H1 (cell line): ENCODE data around the gene CCDC89. TPM values are rescaled to one million over a fixed set of nuclear protein-coding genes. Genes with fewer than 3 reads are reported as not detected.

Experiments
- CTCF ChIA-PET: fragments of 300-600 bp; sonication (Branson Sonifier 250); formaldehyde crosslinking; loops from one replicate; lab custom pipeline; 2021; ENCODE audit not compliant: partially characterized antibody; lab: Charles Lee
- POLR2A ChIA-PET: fragments of 300-600 bp; sonication (Branson Sonifier 250); formaldehyde crosslinking; loops from one replicate; lab custom pipeline; 2021; ENCODE audit warnings: inconsistent platforms; ENCODE audit not compliant: partially characterized antibody; lab: Charles Lee
- DNase-seq, 2 experiments: peaks; one replicate each; pipeline versions ENCODE4 v3.0.0 to v3.0.0-alpha.2; 2010 to 2022; ENCODE audit warnings: low spot score in 2 of 2, low read depth in 1 of 2, mixed read lengths in 1 of 2
- FAIRE-seq: peaks from 2 replicates; lab custom pipeline; 2011; peaks lifted over from hg19 to GRCh38; lab: Jason Lieb, UNC
- H2AFZ ChIP-seq: 2 replicates; pipeline ENCODE4 v1.8.1; 2012; ENCODE audit warnings: low read length, inconsistent platforms
- H2AK5ac ChIP-seq: 2 replicates; pipeline ENCODE4 v1.6.1; 2013; ENCODE audit warnings: low read depth, low read length
- H2BK120ac ChIP-seq: replicated peaks from 2 replicates; pipeline ENCODE3; 2013; ENCODE audit warnings: low read depth, low read length, inconsistent platforms
- H2BK12ac ChIP-seq: 2 replicates; pipeline ENCODE4 v1.6.1; 2013; ENCODE audit warnings: low read depth, low read length
- H2BK15ac ChIP-seq: 2 replicates; pipeline ENCODE4 v1.6.1; 2013; ENCODE audit warnings: low read length
- H2BK20ac ChIP-seq: 2 replicates; pipeline ENCODE4 v1.6.1; 2013; ENCODE audit warnings: low read length
- H2BK5ac ChIP-seq: 2 replicates; pipeline ENCODE4 v1.6.1; 2013; ENCODE audit warnings: low read depth, low read length
- H3K14ac ChIP-seq: 2 replicates; pipeline ENCODE4 v1.6.1; 2013; ENCODE audit warnings: inconsistent platforms; ENCODE audit not compliant: insufficient read length
- H3K18ac ChIP-seq: 2 replicates; pipeline ENCODE4 v1.6.1; 2013; ENCODE audit warnings: low read length; ENCODE audit errors: extremely low read depth
- H3K23ac ChIP-seq: 2 replicates; pipeline ENCODE4 v1.6.1; 2013; ENCODE audit warnings: inconsistent platforms; ENCODE audit not compliant: insufficient read length
- H3K23me2 ChIP-seq: 2 replicates; pipeline ENCODE4 v1.6.1; 2013; ENCODE audit warnings: low read depth, low read length
- H3K27ac ChIP-seq: 2 replicates; pipeline ENCODE4 v1.6.1; 2011; ENCODE audit warnings: low read depth, low read length, inconsistent platforms
- H3K27me3 ChIP-seq, 4 experiments: replicated peaks in 1 of 4; 1 replicate in 1 of 4; 2 replicates in 3 of 4; pipeline versions ENCODE4 v1.6.1 to v1.8.1; 2011 to 2013; ENCODE audit warnings: low read length in 3 of 4, mild to moderate bottlenecking in 3 of 4, inconsistent platforms in 2 of 4, mixed read lengths in 2 of 4, moderate library complexity in 1 of 4; ENCODE audit not compliant: control insufficient read depth in 3 of 4, insufficient read depth in 3 of 4; ENCODE audit errors: extremely low read depth in 1 of 4
- H3K36me3 ChIP-seq, 4 experiments: 2 replicates each; pipeline versions ENCODE4 v1.6.1 to v1.8.1; 2011 to 2013; ENCODE audit warnings: mild to moderate bottlenecking in 4 of 4, low read length in 3 of 4, moderate library complexity in 2 of 4, control low read depth in 1 of 4, inconsistent platforms in 1 of 4; ENCODE audit not compliant: insufficient read depth in 4 of 4, control insufficient read depth in 2 of 4
- H3K4ac ChIP-seq: replicated peaks from 2 replicates; pipeline ENCODE3; 2013; ENCODE audit warnings: low read length, low read depth, mixed read lengths, inconsistent platforms; ENCODE audit not compliant: insufficient read length
- H3K4me1 ChIP-seq, 4 experiments: replicated peaks in 1 of 4; 1 replicate in 1 of 4; 2 replicates in 3 of 4; pipeline versions ENCODE4 v1.6.1 to v1.8.1; 2011 to 2013; ENCODE audit warnings: low read length in 3 of 4, inconsistent platforms in 2 of 4, mixed read lengths in 1 of 4; ENCODE audit not compliant: insufficient read depth in 4 of 4, control insufficient read depth in 3 of 4
- H3K4me2 ChIP-seq, 2 experiments: 2 replicates each; pipeline versions ENCODE4 v1.6.1 to v1.8.1; 2011 to 2013; ENCODE audit warnings: low read depth in 2 of 2, low read length in 2 of 2, control low read depth in 1 of 2, inconsistent platforms in 1 of 2, mild to moderate bottlenecking in 1 of 2; ENCODE audit not compliant: insufficient read depth in 1 of 2
- H3K4me3 ChIP-seq, 4 experiments: fragments of 200-600, 300-600 bp in 1 of 4; sonication (generic), shearing (Covaris generic), sonication (Bioruptor Twin) in 1 of 4; 2 replicates each; pipeline versions ENCODE4 v1.5.1 to v1.8.1; 2011 to 2016; ENCODE audit warnings: low read length in 4 of 4, low read depth in 3 of 4, control low read depth in 2 of 4, inconsistent platforms in 2 of 4, mild to moderate bottlenecking in 2 of 4, mixed read lengths in 1 of 4, moderate library complexity in 1 of 4; ENCODE audit not compliant: insufficient read depth in 2 of 4; ENCODE audit errors: extremely low read depth in 1 of 4
- H3K56ac ChIP-seq: replicated peaks from 2 replicates; pipeline ENCODE3; 2013; ENCODE audit warnings: low read depth, mild to moderate bottlenecking, mixed read lengths, low read length, inconsistent platforms; ENCODE audit not compliant: insufficient read length
- H3K79me1 ChIP-seq: 2 replicates; pipeline ENCODE4 v1.6.1; 2013; ENCODE audit warnings: low read depth, low read length, control low read depth
- H3K79me2 ChIP-seq, 2 experiments: 2 replicates each; pipeline versions ENCODE4 v1.6.1 to v1.8.1; 2012 to 2013; ENCODE audit warnings: low read length in 2 of 2, mild to moderate bottlenecking in 2 of 2, inconsistent platforms in 1 of 2; ENCODE audit not compliant: insufficient read depth in 2 of 2, control insufficient read depth in 1 of 2
- H3K9ac ChIP-seq, 4 experiments: replicated peaks in 1 of 4; 1 replicate in 1 of 4; 2 replicates in 3 of 4; pipeline versions ENCODE4 v1.6.1 to v1.8.1; 2011 to 2013; ENCODE audit warnings: low read depth in 3 of 4, low read length in 3 of 4, control low read depth in 2 of 4, mild to moderate bottlenecking in 2 of 4, moderate library complexity in 2 of 4, inconsistent platforms in 1 of 4; ENCODE audit errors: extremely low read depth in 1 of 4
- H3K9me3 ChIP-seq, 2 experiments: 2 replicates each; pipeline versions ENCODE4 v1.6.1 to v1.8.1; 2012 to 2013; ENCODE audit warnings: mild to moderate bottlenecking in 2 of 2, moderate library complexity in 2 of 2, control low read depth in 1 of 2, inconsistent platforms in 1 of 2, low read depth in 1 of 2, low read length in 1 of 2, mixed read lengths in 1 of 2; ENCODE audit not compliant: insufficient read depth in 2 of 2
- H4K20me1 ChIP-seq, 2 experiments: replicated peaks in 1 of 2; 2 replicates each; pipeline versions ENCODE3 to v1.8.1; 2011 to 2013; ENCODE audit warnings: inconsistent platforms in 2 of 2, low read length in 2 of 2, mild to moderate bottlenecking in 1 of 2; ENCODE audit not compliant: insufficient read depth in 2 of 2, control insufficient read depth in 1 of 2
- H4K5ac ChIP-seq: 2 replicates; pipeline ENCODE4 v1.6.1; 2013; ENCODE audit warnings: low read length, low read depth, mixed read lengths, inconsistent platforms; ENCODE audit not compliant: insufficient read length
- H4K8ac ChIP-seq: 2 replicates; pipeline ENCODE4 v1.8.0; 2013; ENCODE audit warnings: mild to moderate bottlenecking, moderate library complexity, low read length, inconsistent platforms; ENCODE audit not compliant: insufficient read depth; ENCODE audit errors: extremely low read depth
- H4K91ac ChIP-seq: replicated peaks from 2 replicates; pipeline ENCODE3; 2013; ENCODE audit warnings: low read length, mixed read lengths, inconsistent platforms; ENCODE audit not compliant: insufficient read length
- BRCA1 ChIP-seq: IDR thresholded peaks from 2 replicates; pipeline ENCODE4 v1.6.1; 2012; ENCODE audit warnings: low read depth, low read length, improper control_type of control experiment
- CBX8 ChIP-seq: fragments of 300-800, 300-1000 bp; sonication (generic); IDR thresholded peaks from 2 replicates; pipeline ENCODE4 v1.7.1; 2016; ENCODE audit warnings: low read depth, low read length, borderline replicate concordance
- CREB1 ChIP-seq: IDR thresholded peaks from 2 replicates; pipeline ENCODE4 v1.6.1; 2012; ENCODE audit warnings: inconsistent platforms
- EGR1 ChIP-seq: IDR thresholded peaks from 2 replicates; pipeline ENCODE4 v1.6.1; 2011; ENCODE audit warnings: low read depth, low read length, borderline replicate concordance
- POLR2AphosphoS5 ChIP-seq: IDR thresholded peaks from 2 replicates; pipeline ENCODE4 v1.6.1; 2011; ENCODE audit warnings: low read depth, low read length
- SIN3A ChIP-seq, 2 experiments: IDR thresholded peaks in 1 of 2; conservative IDR thresholded peaks in 1 of 2; 2 replicates each; pipeline ENCODE4 v1.6.1; 2011 to 2012; ENCODE audit warnings: low read length in 2 of 2, improper control_type of control experiment in 1 of 2, low read depth in 1 of 2, mild to moderate bottlenecking in 1 of 2
- YY1 ChIP-seq: IDR thresholded peaks from 2 replicates; pipeline ENCODE4 v1.6.1; 2011; ENCODE audit warnings: low read depth, mild to moderate bottlenecking, low read length
- WGBS, 2 experiments: shearing (Covaris generic) in 1 of 2; methylation state at CpG; one replicate each; pipeline versions ENCODE4 v1.1.6 to v1.1.7; 2013 to 2015; ENCODE audit warnings: low lambda C conversion rate in 2 of 2, mixed read lengths in 2 of 2, inconsistent platforms in 1 of 2, low coverage in 1 of 2, missing lambda C conversion rate in 1 of 2; ENCODE audit not compliant: insufficient replicate concordance in 2 of 2, insufficient coverage in 1 of 2, insufficient read length in 1 of 2; ENCODE audit errors: extremely low coverage in 1 of 2, missing lambda C conversion rate in 1 of 2; 5-methylcytosine and 5-hydroxymethylcytosine counted together
- polyA plus RNA-seq, 7 experiments: library from polyadenylated mRNA; depleted of rRNA in 3 of 7; stranded (reverse) in 5 of 7; unstranded in 2 of 7; fragments of >200 nt in 5 of 7; fragments of 200-250 nt in 2 of 7; gene quantifications; 1 replicate in 5 of 7; 2 replicates in 1 of 7; 4 replicates in 1 of 7; pipeline versions ENCODE4 v1.2.1 to v1.2.3, GENCODE V29; 2011 to 2013; ENCODE audit warnings: missing spikeins in 2 of 7, mixed read lengths in 2 of 7
- total RNA-seq: library from RNA; stranded (reverse); fragmentation: NEBNext Ultra II Directional; extraction: Animal tissue kit (Norgen Biotek cat#: 25700); gene quantifications from 2 replicates; pipeline ENCODE4 v1.2.1, GENCODE V29; 2021

The CCDC89 gene
- total and polyA plus RNA-seq, 2 of the 8 experiments (the other 6 are each of a cell fraction or from before 2014, with no cell fraction given), result not detected

GRCh38 chr11:85656777-85657176, 29.2 kb downstream of the CCDC89 start:
- POLR2A ChIA-PET, result interaction anchor here (1.4 to 9.9 kb wide), 4 partner anchors 8 to 28 kb away, joined by 3 to 105 read pairs (median 6); partner anchors contain the start of genes CREBZF, TMEM126A and TMEM126B
- H4K5ac ChIP-seq, result no peak overlapping the region
- H3K9ac ChIP-seq, result no peak overlapping the region
- no peaks in the 10 kb centered on the region for H3K79me1 ChIP-seq
- H3K56ac ChIP-seq, result no peak overlapping the region
- no peak overlapping the region for H2BK120ac ChIP-seq
- H2AFZ ChIP-seq, result no peak overlapping the region
- H3K23me2 ChIP-seq, result no peaks in the 10 kb centered on the region
- no peak overlapping the region for H3K23ac ChIP-seq
- no peak overlapping the region for H3K4me2 ChIP-seq
- peaks cover 0 to 2% of the 10 kb centered on the region in 2 experiments for H4K20me1 ChIP-seq
- no peak overlapping the region for H3K4ac ChIP-seq
- no peak overlapping the region for H2BK20ac ChIP-seq
- no peak overlapping the region for H2BK15ac ChIP-seq
- no peak for TF ChIP-seq YY1
- TF ChIP-seq CREB1, result no peak
- no peak for TF ChIP-seq BRCA1
- TF ChIP-seq CBX8, result no peak
- no peak for TF ChIP-seq EGR1
- no peak for TF ChIP-seq SIN3A (conservative IDR thresholded peaks at IDR 0.05 in 1 of 2, IDR thresholded peaks at IDR 0.05 in 1 of 2; ENCODE audit: low read depth in 1 of 2, low read length in 2 of 2)
- TF ChIP-seq POLR2AphosphoS5, result no peak
- H3K18ac ChIP-seq, result no peak overlapping the region
- H3K79me2 ChIP-seq, result peaks cover under 1 to 50% of the 10 kb centered on the region in 2 experiments; a peak in 3 of 4 replicates
- H3K36me3 ChIP-seq, result peaks cover 0 to 63% (median 22%) of the 10 kb centered on the region in 4 experiments; a peak in 5 of 8 replicates
- no peak overlapping the region for H2BK5ac ChIP-seq
- FAIRE-seq (no peak), DNase-seq (no peak)
- no peak overlapping the region for H3K14ac ChIP-seq
- H3K27ac ChIP-seq, result no peak overlapping the region
- 88% methylated on average over 1 of the region's 1 CpG; no CpG with 5 or more reads in 1 of the 2 experiments for WGBS, 2 experiments
- H4K91ac ChIP-seq, result no peak overlapping the region
- no peak overlapping the region for H4K8ac ChIP-seq
- H3K9me3 ChIP-seq, result no peaks in the 10 kb centered on the region
- CTCF ChIA-PET, result no interaction called here
- H2AK5ac ChIP-seq, result no peak overlapping the region
- no peak overlapping the region for H3K4me3 ChIP-seq
- H3K27me3 ChIP-seq, result peaks cover 0 to 1% (median 0%) of the 10 kb centered on the region in 4 experiments; a peak in 1 of 7 replicates
- peaks cover 0 to under 1% (median 0%) of the 10 kb centered on the region in 4 experiments; a peak in 1 of 7 replicates for H3K4me1 ChIP-seq
- H2BK12ac ChIP-seq, result no peak overlapping the region
